Breast epithelium (tissue), 3 donors: ENCODE measurements around the gene NOD2.

Experiments
- POLR2AphosphoS5 ChIP-seq, 3 donors: sonication (generic); formaldehyde crosslinking; IDR thresholded peaks; one replicate each; pipeline ENCODE4 v1.6.1; 2017; ENCODE audit warnings: antibody characterized with exemption in 3 of 3
- TF ChIP-seq, protein P1 (sequence below), 3 donors: fragments of 450-650 bp; IDR thresholded peaks; one replicate each; pipeline ENCODE4 v1.5.1; 2016 to 2017; ENCODE audit warnings: antibody characterized with exemption in 3 of 3, mild to moderate bottlenecking in 3 of 3, moderate library complexity in 3 of 3

- peak in 1 of 3 donors; percentile 34 for TF ChIP-seq POLR2AphosphoS5 (IDR thresholded peaks at IDR 0.05)
- TF ChIP-seq, protein P1, sequence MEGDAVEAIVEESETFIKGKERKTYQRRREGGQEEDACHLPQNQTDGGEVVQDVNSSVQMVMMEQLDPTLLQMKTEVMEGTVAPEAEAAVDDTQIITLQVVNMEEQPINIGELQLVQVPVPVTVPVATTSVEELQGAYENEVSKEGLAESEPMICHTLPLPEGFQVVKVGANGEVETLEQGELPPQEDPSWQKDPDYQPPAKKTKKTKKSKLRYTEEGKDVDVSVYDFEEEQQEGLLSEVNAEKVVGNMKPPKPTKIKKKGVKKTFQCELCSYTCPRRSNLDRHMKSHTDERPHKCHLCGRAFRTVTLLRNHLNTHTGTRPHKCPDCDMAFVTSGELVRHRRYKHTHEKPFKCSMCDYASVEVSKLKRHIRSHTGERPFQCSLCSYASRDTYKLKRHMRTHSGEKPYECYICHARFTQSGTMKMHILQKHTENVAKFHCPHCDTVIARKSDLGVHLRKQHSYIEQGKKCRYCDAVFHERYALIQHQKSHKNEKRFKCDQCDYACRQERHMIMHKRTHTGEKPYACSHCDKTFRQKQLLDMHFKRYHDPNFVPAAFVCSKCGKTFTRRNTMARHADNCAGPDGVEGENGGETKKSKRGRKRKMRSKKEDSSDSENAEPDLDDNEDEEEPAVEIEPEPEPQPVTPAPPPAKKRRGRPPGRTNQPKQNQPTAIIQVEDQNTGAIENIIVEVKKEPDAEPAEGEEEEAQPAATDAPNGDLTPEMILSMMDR (IDR thresholded peaks at IDR 0.05) = no peak
These were observed 47.9 kb downstream of the NOD2 start for GRCh38 chr16:50741225-50741780.
